HepG2 (cell line): ENCODE data around the gene EPHB3. TPM values are rescaled to one million over a fixed set of nuclear protein-coding genes. Genes with fewer than 3 reads are reported as not detected.

Source experiments
- ATAC-seq: fragments of 200-7000 bp; cut with Tn5 transposase; 3 replicates; pipeline ENCODE4 v1.9.1; 2020; ENCODE audit warnings: mild to moderate bottlenecking, moderate library complexity
- BruUV-seq: library from RNA; stranded (reverse); fragments of 400-500 nt; replicated peaks from 2 replicates; lab custom pipeline; 2021; lab: Mats Ljungman, UMichigan
- CTCF ChIA-PET: fragments of 300-600 bp; formaldehyde crosslinking; extraction: SDS; loops from one replicate; lab custom pipeline; 2021; ENCODE audit warnings: low total read pairs, inconsistent platforms, low intra/inter-chr PET ratio; lab: Yijun Ruan, JAX
- POLR2A ChIA-PET: fragments of 350-600 bp; sonication (Branson Sonifier 250); formaldehyde crosslinking; loops from one replicate; lab custom pipeline; 2020; ENCODE audit warnings: antibody characterized with exemption, inconsistent platforms; lab: Yijun Ruan, JAX
- DNase-seq: peaks from one replicate; pipeline ENCODE4 v3.0.0-alpha.2; 2015; ENCODE audit warnings: low spot score
- FAIRE-seq: peaks from 3 replicates; lab custom pipeline; 2011; peaks lifted over from hg19 to GRCh38; lab: Jason Lieb, UNC
- H2AFZ ChIP-seq: one replicate; pipeline ENCODE4 v1.6.1; 2011; ENCODE audit warnings: low read length, inconsistent platforms
- H3K27ac ChIP-seq: fragments of 300-600 bp; 3 replicates; pipeline ENCODE4 v1.8.0; 2011; ENCODE audit warnings: mixed run types, mild to moderate bottlenecking, mixed read lengths, low read length, inconsistent platforms; ENCODE audit not compliant: insufficient read depth; ENCODE audit errors: extremely low read length
- H3K27me3 ChIP-seq, 2 experiments: fragments of 200-600 bp in 1 of 2; 2 replicates in 1 of 2; 3 replicates in 1 of 2; pipeline versions ENCODE4 v1.6.0 to v1.8.0; 2011; ENCODE audit warnings: low read length in 2 of 2, mild to moderate bottlenecking in 2 of 2, moderate library complexity in 2 of 2, inconsistent platforms in 1 of 2; ENCODE audit not compliant: insufficient read depth in 2 of 2, control insufficient read depth in 1 of 2
- H3K36me3 ChIP-seq, 2 experiments: fragments of 200-600 bp in 1 of 2; replicated peaks in 1 of 2; 2 replicates in 1 of 2; 3 replicates in 1 of 2; pipeline versions ENCODE4 v1.5.1 to v1.8.0; 2011; ENCODE audit warnings: low read length in 2 of 2, inconsistent platforms in 1 of 2; ENCODE audit not compliant: insufficient read depth in 2 of 2, control insufficient read depth in 1 of 2
- H3K4me1 ChIP-seq: 2 replicates; pipeline ENCODE4 v1.5.1; 2012; ENCODE audit warnings: low read length, inconsistent platforms; ENCODE audit not compliant: insufficient read depth
- H3K4me2 ChIP-seq: 2 replicates; pipeline ENCODE4 v1.6.0; 2011; ENCODE audit warnings: low read depth, low read length, inconsistent platforms
- H3K4me3 ChIP-seq, 3 experiments: fragments of 200-600 bp in 1 of 3; sonication (generic), shearing (Covaris generic) in 1 of 3; replicated peaks in 1 of 3; 2 replicates each; pipeline ENCODE4 v1.5.1; 2011 to 2016; ENCODE audit warnings: low read length in 3 of 3, inconsistent platforms in 2 of 3, low read depth in 2 of 3, mild to moderate bottlenecking in 2 of 3, control low read depth in 1 of 3, mixed read lengths in 1 of 3; ENCODE audit not compliant: insufficient read depth in 1 of 3
- H3K79me2 ChIP-seq: one replicate; pipeline ENCODE4 v1.6.1; 2011; ENCODE audit warnings: low read length, inconsistent platforms; ENCODE audit not compliant: insufficient read depth
- H3K9ac ChIP-seq: 2 replicates; pipeline ENCODE4 v1.6.0; 2011; ENCODE audit warnings: mild to moderate bottlenecking, low read depth, low read length, inconsistent platforms; ENCODE audit not compliant: insufficient read depth
- H3K9me3 ChIP-seq: 2 replicates; pipeline ENCODE4 v1.5.1; 2012; ENCODE audit warnings: mild to moderate bottlenecking, low read length
- H4K20me1 ChIP-seq: 2 replicates; pipeline ENCODE4 v1.6.0; 2011; ENCODE audit warnings: inconsistent platforms, mild to moderate bottlenecking, low read length, moderate library complexity; ENCODE audit not compliant: insufficient read depth
- BCL6 ChIP-seq: IDR thresholded peaks from 2 replicates; pipeline ENCODE4 v1.6.1; 2016; ENCODE audit warnings: missing genetic modification reagents, missing compliant biosample characterization
- CSRNP1 ChIP-seq: sonication (generic); formaldehyde crosslinking; IDR thresholded peaks from 2 replicates; pipeline ENCODE4 v1.8.1; 2023; ENCODE audit warnings: mild to moderate bottlenecking, missing genetic modification reagents
- DR1 ChIP-seq: sonication (generic); formaldehyde crosslinking; IDR thresholded peaks from 2 replicates; pipeline ENCODE4 v1.8.0; 2021; ENCODE audit warnings: mild to moderate bottlenecking, missing genetic modification reagents, inconsistent platforms
- GABPB1 ChIP-seq: IDR thresholded peaks from 2 replicates; pipeline ENCODE4 v1.6.1; 2016; ENCODE audit warnings: mild to moderate bottlenecking, missing genetic modification reagents, moderate library complexity, missing compliant biosample characterization
- GPN1 ChIP-seq: sonication (generic); formaldehyde crosslinking; IDR thresholded peaks from 2 replicates; pipeline ENCODE4 v1.5.1; 2020; ENCODE audit warnings: missing genetic modification reagents, borderline replicate concordance
- MTA1 ChIP-seq: sonication (generic); formaldehyde crosslinking; IDR thresholded peaks from 2 replicates; pipeline ENCODE4 v1.4.0; 2020; ENCODE audit warnings: missing genetic modification reagents, mild to moderate bottlenecking, borderline replicate concordance
- NFYB ChIP-seq: sonication (generic); formaldehyde crosslinking; IDR thresholded peaks from 2 replicates; pipeline ENCODE4 v1.4.0; 2020; ENCODE audit warnings: missing genetic modification reagents
- SNAPC5 ChIP-seq: sonication (generic); formaldehyde crosslinking; IDR thresholded peaks from 2 replicates; pipeline ENCODE4 v1.8.1; 2023; ENCODE audit warnings: mild to moderate bottlenecking, missing genetic modification reagents, borderline replicate concordance
- XBP1 ChIP-seq: sonication (generic); formaldehyde crosslinking; IDR thresholded peaks from 2 replicates; pipeline ENCODE4 v1.5.0; 2020; ENCODE audit warnings: missing genetic modification reagents
- ZNF17 ChIP-seq: sonication (generic); formaldehyde crosslinking; IDR thresholded peaks from 2 replicates; pipeline ENCODE4 v1.5.0; 2020; ENCODE audit warnings: mild to moderate bottlenecking, missing genetic modification reagents
- ZNF446 ChIP-seq: sonication (generic); formaldehyde crosslinking; IDR thresholded peaks from 2 replicates; pipeline ENCODE4 v1.5.0; 2020; ENCODE audit warnings: mild to moderate bottlenecking, missing genetic modification reagents
- ZNF550 ChIP-seq: sonication (generic); formaldehyde crosslinking; IDR thresholded peaks from 2 replicates; pipeline ENCODE4 v1.4.0; 2020; ENCODE audit warnings: mild to moderate bottlenecking, missing genetic modification reagents, borderline replicate concordance
- ZNF670 ChIP-seq: sonication (generic); formaldehyde crosslinking; IDR thresholded peaks from 2 replicates; pipeline ENCODE4 v1.8.0; 2022; ENCODE audit warnings: mild to moderate bottlenecking, missing genetic modification reagents, borderline replicate concordance
- ZNF687 ChIP-seq: sonication (generic); formaldehyde crosslinking; IDR thresholded peaks from 2 replicates; pipeline ENCODE4 v1.5.1; 2020; ENCODE audit warnings: mild to moderate bottlenecking, missing genetic modification reagents, moderate library complexity
- ZNF768 ChIP-seq: sonication (generic); formaldehyde crosslinking; IDR thresholded peaks from 2 replicates; pipeline ENCODE4 v1.4.0; 2020; ENCODE audit warnings: missing genetic modification reagents
- ZNF776 ChIP-seq: sonication (generic); formaldehyde crosslinking; IDR thresholded peaks from 2 replicates; pipeline ENCODE4 v1.4.0; 2020; ENCODE audit warnings: mild to moderate bottlenecking, missing genetic modification reagents
- ZNF777 ChIP-seq: sonication (generic); formaldehyde crosslinking; IDR thresholded peaks from 2 replicates; pipeline ENCODE4 v1.4.0; 2020; ENCODE audit warnings: missing genetic modification reagents
- ZNF780A ChIP-seq: sonication (generic); formaldehyde crosslinking; IDR thresholded peaks from 2 replicates; pipeline ENCODE4 v1.8.0; 2022; ENCODE audit warnings: mild to moderate bottlenecking, missing genetic modification reagents, moderate library complexity
- WGBS: methylation state at CpG from one replicate; pipeline ENCODE4 v1.1.6; 2017; ENCODE audit warnings: low lambda C conversion rate; 5-methylcytosine and 5-hydroxymethylcytosine counted together
- in situ Hi-C: cut with HindIII; loops from 2 replicates; pipeline ENCODE4 v1.10.0; 2017; ENCODE audit warnings: low pct_unique_long_range_greater_than_20kb; ENCODE audit not compliant: extremely low pct_ligation_motif_present
- intact Hi-C: fragments of 100-400 bp; cut with micrococcal nuclease; formaldehyde crosslinking; loops from one replicate; pipeline ENCODE4 v1.10.0; 2022; ENCODE audit not compliant: unreplicated experiment
- polyA plus RNA-seq, 8 experiments: library from polyadenylated mRNA; depleted of rRNA in 3 of 8; stranded (reverse) in 7 of 8; unstranded in 1 of 8; fragments of >200 nt; fragmentation: Illumina TruSeq in 4 of 8; extraction: Trizol in 4 of 8; gene quantifications; 2 replicates each; pipeline versions ENCODE4 v1.2.1 to v1.2.3, GENCODE V29; 2011 to 2016; ENCODE audit warnings: low read depth in 4 of 8, missing spikeins in 1 of 8, mixed read lengths in 1 of 8; ENCODE audit not compliant: insufficient read depth in 1 of 8
- total RNA-seq, 5 experiments: library from RNA; depleted of rRNA; stranded (reverse); fragments of >200 nt; fragmentation: Illumina TruSeq; extraction: Trizol; gene quantifications; 2 replicates each; pipeline ENCODE4 v1.2.3, GENCODE V29; 2016; ENCODE audit warnings: low read depth in 1 of 5

EPHB3 gene
- total and polyA plus RNA-seq, 2 of the 13 experiments (the other 11 are each of a cell fraction or from before 2014, with no cell fraction given): 0.01 TPM; not detected in 1

GRCh38 chr3:184561913-184562877, 610 bp downstream of the EPHB3 start:
- FAIRE-seq: no peak
- TF ChIP-seq ZNF17 (CRISPR knock-in tag): no peak
- peak; percentile 65; the same call in 1 of the 2 replicates for TF ChIP-seq ZNF776 (CRISPR knock-in tag)
- no peak for TF ChIP-seq NFYB (CRISPR knock-in tag)
- no peak for TF ChIP-seq GPN1 (CRISPR knock-in tag)
- TF ChIP-seq ZNF670 (CRISPR knock-in tag): no peak
- no peak for TF ChIP-seq GABPB1 (CRISPR knock-in tag)
- 0 out of 2 replicates have a peak, but pooled peaks have one; percentile 14 for TF ChIP-seq DR1 (CRISPR knock-in tag)
- 0 out of 2 replicates have a peak, but pooled peaks have one; percentile 10 for TF ChIP-seq MTA1
- no peak for TF ChIP-seq BCL6
- no peak for TF ChIP-seq SNAPC5 (CRISPR knock-in tag)
- TF ChIP-seq ZNF446 (CRISPR knock-in tag): no peak
- peak; percentile 43; the same call in 1 of the 2 replicates for TF ChIP-seq CSRNP1
- peak; percentile 70 for TF ChIP-seq ZNF777 (CRISPR knock-in tag)
- TF ChIP-seq ZNF780A (CRISPR knock-in tag): no peak
- no peak for TF ChIP-seq XBP1 (CRISPR knock-in tag)
- no peak for TF ChIP-seq ZNF550 (CRISPR knock-in tag)
- TF ChIP-seq ZNF768 (CRISPR knock-in tag): peak; percentile 9; the same call in 1 of the 2 replicates
- TF ChIP-seq ZNF687 (CRISPR knock-in tag): peak; percentile 13; the same call in 1 of the 2 replicates

More at GRCh38 chr3:184561913-184562877, 610 bp downstream of the EPHB3 start:
- no peak overlapping the region for H3K9ac ChIP-seq
- no TSS peak for BruUV-seq
- H4K20me1 ChIP-seq: no peaks in the 10 kb centered on the region
- H3K79me2 ChIP-seq: no peaks in the 10 kb centered on the region
- DNase-seq (no peak), ATAC-seq (peak; percentile 40)
- peaks cover 27% of the 10 kb centered on the region for H3K4me1 ChIP-seq
- no peaks in the 10 kb centered on the region for H3K9me3 ChIP-seq
- in situ Hi-C loops (no loop called here), intact Hi-C loops (loop anchor here (1.0 kb wide), 3 partner anchors 186 to 241 kb away; no protein-coding TSS in a partner anchor)
- no peak overlapping the region for H3K27ac ChIP-seq
- POLR2A ChIA-PET: interaction anchor here (1.4 kb wide), 1 partner anchor 149 kb away, joined by 11 read pairs; the partner anchor contains the start of gene MAGEF1
- H3K4me2 ChIP-seq: peak overlapping the region; percentile 76
- H3K4me3 ChIP-seq: peak overlapping the region; percentile 43 to 68 (median 50); a peak in 4 of 6 replicates
- peaks cover 11 to 83% of the 10 kb centered on the region in 2 experiments for H3K27me3 ChIP-seq
- H3K36me3 ChIP-seq: no peaks in the 10 kb centered on the region
- CTCF ChIA-PET: interaction anchor here (1.6 to 1.8 kb wide), 3 partner anchors 165 to 241 kb away, joined by 6 to 16 read pairs (median 9); no protein-coding TSS in a partner anchor
- H2AFZ ChIP-seq: no peak overlapping the region
- 65% methylated on average over 22 of the region's 109 CpGs for WGBS
